B cell (primary cell): ENCODE measurements around the gene HYDIN.

ENCODE experiments used
- EZH2 ChIP-seq: IDR thresholded peaks from 2 replicates; pipeline ENCODE4 v1.6.1; 2012; ENCODE audit warnings: borderline replicate concordance, low read depth, mild to moderate bottlenecking, moderate library complexity, low read length; ENCODE audit not compliant: insufficient read depth, poor library complexity, severe bottlenecking
- TF ChIP-seq, protein P1 (sequence below): fragments of 200-600 bp; IDR thresholded peaks from one replicate; pipeline ENCODE4 v1.8.0; 2022; ENCODE audit warnings: antibody characterized with exemption, mild to moderate bottlenecking

DNA sequence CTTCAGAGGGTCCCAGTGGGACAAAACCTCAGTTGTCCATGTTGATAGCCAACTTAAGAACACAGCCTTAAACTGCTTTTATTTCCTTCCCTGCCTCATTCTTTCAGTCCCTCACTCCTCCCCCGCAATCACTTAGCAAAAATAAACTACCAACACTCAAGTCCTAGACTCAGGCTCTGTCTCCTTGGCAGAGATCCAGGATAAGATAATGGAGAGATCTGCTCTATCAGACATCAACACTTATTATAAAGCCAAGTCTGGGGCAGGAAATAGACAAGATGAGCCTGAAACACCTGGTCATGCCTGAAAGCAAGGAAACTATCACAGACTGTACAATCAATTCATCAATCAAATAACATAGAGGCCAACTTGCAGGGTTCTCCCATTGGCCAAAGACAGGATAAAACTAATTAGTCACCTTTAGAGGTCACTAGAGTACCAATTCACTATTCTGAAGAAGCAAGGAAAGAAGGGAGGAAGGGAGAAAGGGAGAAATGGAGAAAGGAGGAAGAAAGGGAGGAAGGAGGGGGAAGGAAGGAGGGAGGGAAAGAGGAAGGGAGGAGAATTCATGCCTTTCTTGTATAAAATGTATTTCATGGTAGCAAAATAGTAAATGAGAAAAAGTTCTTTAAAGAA is 15.7 kb downstream of the HYDIN start:
- TF ChIP-seq, protein P1, sequence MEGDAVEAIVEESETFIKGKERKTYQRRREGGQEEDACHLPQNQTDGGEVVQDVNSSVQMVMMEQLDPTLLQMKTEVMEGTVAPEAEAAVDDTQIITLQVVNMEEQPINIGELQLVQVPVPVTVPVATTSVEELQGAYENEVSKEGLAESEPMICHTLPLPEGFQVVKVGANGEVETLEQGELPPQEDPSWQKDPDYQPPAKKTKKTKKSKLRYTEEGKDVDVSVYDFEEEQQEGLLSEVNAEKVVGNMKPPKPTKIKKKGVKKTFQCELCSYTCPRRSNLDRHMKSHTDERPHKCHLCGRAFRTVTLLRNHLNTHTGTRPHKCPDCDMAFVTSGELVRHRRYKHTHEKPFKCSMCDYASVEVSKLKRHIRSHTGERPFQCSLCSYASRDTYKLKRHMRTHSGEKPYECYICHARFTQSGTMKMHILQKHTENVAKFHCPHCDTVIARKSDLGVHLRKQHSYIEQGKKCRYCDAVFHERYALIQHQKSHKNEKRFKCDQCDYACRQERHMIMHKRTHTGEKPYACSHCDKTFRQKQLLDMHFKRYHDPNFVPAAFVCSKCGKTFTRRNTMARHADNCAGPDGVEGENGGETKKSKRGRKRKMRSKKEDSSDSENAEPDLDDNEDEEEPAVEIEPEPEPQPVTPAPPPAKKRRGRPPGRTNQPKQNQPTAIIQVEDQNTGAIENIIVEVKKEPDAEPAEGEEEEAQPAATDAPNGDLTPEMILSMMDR = peak; percentile 34
- no peak for TF ChIP-seq EZH2
